Thoracic aorta (tissue), 2 donors: ENCODE measurements around the gene BBS5. TPM values are rescaled to one million over a fixed set of nuclear protein-coding genes. Genes with fewer than 3 reads are reported as not detected.
"Not testable (repeated sequence)": the region's sequence is repeated elsewhere in the genome, so short reads cannot be mapped to it uniquely, and the experiment has no call there.

Source experiments
- ATAC-seq: fragments of 150-250 bp; one replicate; pipeline ENCODE4 v1.8.0; 2017; ENCODE audit warnings: low read depth; ENCODE audit not compliant: insufficient number of reproducible peaks, low FRiP score
- DNase-seq: peaks from one replicate; pipeline ENCODE4 v3.0.0-alpha.2; 2020; ENCODE audit warnings: low spot score
- H3K27ac ChIP-seq, 2 donors: fragments of 200-600 bp; sonication (generic); 1 replicate in 1 of 2; 2 replicates in 1 of 2; pipeline ENCODE4 v1.5.1; 2016; ENCODE audit warnings: mild to moderate bottlenecking in 2 of 2, moderate library complexity in 2 of 2
- H3K27me3 ChIP-seq: fragments of 200-600 bp; sonication (generic); replicated peaks from 2 replicates; pipeline ENCODE4 v1.6.0; 2016; ENCODE audit warnings: mild to moderate bottlenecking; ENCODE audit not compliant: insufficient read depth
- H3K36me3 ChIP-seq: fragments of 200-600 bp; sonication (generic); one replicate; pipeline ENCODE4 v1.5.1; 2016
- H3K4me1 ChIP-seq, 2 donors: fragments of 200-600 bp; sonication (generic); 1 replicate in 1 of 2; 2 replicates in 1 of 2; pipeline versions ENCODE4 v1.5.1 to v1.6.0; 2016; ENCODE audit warnings: low read depth in 2 of 2, mild to moderate bottlenecking in 1 of 2; ENCODE audit not compliant: control insufficient read depth in 1 of 2
- H3K4me3 ChIP-seq: fragments of 200-600 bp; sonication (generic); 2 replicates; pipeline ENCODE4 v1.5.1; 2016; ENCODE audit warnings: mild to moderate bottlenecking
- H3K9me3 ChIP-seq: fragments of 200-600 bp; sonication (generic); 2 replicates; pipeline ENCODE4 v1.5.1; 2016
- total RNA-seq, 2 donors: library from RNA; depleted of rRNA; stranded (reverse); fragments of >200 nt; gene quantifications; one replicate each; pipeline versions ENCODE4 v1.1.0 to v1.2.3, GENCODE V29; 2016
- TF ChIP-seq, protein P1 (sequence below): fragments of 200-600 bp; sonication (generic); IDR thresholded peaks from one replicate; pipeline ENCODE4 v1.5.1; 2019; ENCODE audit warnings: antibody characterized with exemption

Gene BBS5
- total RNA-seq, 2 donors from 2014 or later: 13.6 to 21.1 TPM

- no peaks in the 10 kb centered on the region for H3K27me3 ChIP-seq
- TF ChIP-seq, protein P1, sequence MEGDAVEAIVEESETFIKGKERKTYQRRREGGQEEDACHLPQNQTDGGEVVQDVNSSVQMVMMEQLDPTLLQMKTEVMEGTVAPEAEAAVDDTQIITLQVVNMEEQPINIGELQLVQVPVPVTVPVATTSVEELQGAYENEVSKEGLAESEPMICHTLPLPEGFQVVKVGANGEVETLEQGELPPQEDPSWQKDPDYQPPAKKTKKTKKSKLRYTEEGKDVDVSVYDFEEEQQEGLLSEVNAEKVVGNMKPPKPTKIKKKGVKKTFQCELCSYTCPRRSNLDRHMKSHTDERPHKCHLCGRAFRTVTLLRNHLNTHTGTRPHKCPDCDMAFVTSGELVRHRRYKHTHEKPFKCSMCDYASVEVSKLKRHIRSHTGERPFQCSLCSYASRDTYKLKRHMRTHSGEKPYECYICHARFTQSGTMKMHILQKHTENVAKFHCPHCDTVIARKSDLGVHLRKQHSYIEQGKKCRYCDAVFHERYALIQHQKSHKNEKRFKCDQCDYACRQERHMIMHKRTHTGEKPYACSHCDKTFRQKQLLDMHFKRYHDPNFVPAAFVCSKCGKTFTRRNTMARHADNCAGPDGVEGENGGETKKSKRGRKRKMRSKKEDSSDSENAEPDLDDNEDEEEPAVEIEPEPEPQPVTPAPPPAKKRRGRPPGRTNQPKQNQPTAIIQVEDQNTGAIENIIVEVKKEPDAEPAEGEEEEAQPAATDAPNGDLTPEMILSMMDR: no peak
- no peak overlapping the region for H3K4me3 ChIP-seq
- no peak overlapping the region for H3K27ac ChIP-seq
- no peak for DNase-seq
- no peaks in the 10 kb centered on the region for H3K9me3 ChIP-seq
- peaks cover 11 to 32% of the 10 kb centered on the region in 2 donors for H3K4me1 ChIP-seq
- H3K36me3 ChIP-seq: no peaks in the 10 kb centered on the region
- ATAC-seq: no peak
Observed at GRCh38 chr2:169511818-169512217, 32.5 kb downstream of the BBS5 start.

DNA sequence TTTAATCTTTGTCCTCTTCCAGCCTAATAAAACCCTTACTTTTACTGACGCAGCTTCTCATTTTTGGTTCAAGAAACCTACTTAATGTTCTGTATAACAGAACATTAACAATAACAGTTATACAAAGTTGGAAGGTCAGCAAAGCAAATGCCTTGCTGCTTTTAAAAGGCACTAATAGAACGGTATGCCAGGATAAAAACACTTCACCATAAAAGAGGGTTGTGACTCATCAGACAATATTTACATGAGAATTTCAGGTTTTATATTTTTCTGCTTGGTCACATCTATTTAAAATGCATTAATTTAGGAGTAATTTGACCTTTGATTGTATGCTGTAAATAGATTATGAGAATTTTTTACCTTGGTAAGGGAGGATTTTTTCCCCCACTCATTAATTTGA lies 33.2 kb downstream of the BBS5 start:
- ATAC-seq: no peak
- H3K36me3 ChIP-seq: no peaks in the 10 kb centered on the region
- no peaks in the 10 kb centered on the region for H3K9me3 ChIP-seq
- no peak for DNase-seq
- H3K4me3 ChIP-seq: no peak overlapping the region
- H3K27me3 ChIP-seq: no peaks in the 10 kb centered on the region
- H3K4me1 ChIP-seq: peaks cover 11 to 32% of the 10 kb centered on the region in 2 donors
- TF ChIP-seq, protein P1: no peak
- H3K27ac ChIP-seq: no peak overlapping the region

DNA sequence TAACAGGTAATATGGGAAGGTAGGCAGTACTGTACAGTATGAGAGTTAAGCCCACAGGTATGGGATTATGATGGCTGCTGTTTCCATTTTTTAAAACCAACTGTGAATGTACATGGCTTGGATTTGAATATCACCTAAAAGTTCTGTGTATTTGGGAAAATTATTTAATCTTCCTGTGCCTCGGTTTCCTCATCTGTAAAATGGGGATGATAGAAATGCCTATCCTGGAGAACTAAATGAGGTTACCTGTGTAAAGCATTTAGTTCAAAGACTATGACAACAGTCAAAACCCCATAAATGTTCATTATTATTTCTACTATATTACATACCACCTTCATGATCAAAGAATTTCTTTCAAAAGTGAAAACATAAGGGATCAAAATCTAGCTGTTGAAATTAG lies 33.8 kb downstream of the BBS5 start:
- H3K4me3 ChIP-seq: no peak overlapping the region
- no peaks in the 10 kb centered on the region for H3K36me3 ChIP-seq
- DNase-seq (no peak), ATAC-seq (no peak)
- no peaks in the 10 kb centered on the region for H3K27me3 ChIP-seq
- H3K27ac ChIP-seq: no peak overlapping the region
- H3K9me3 ChIP-seq: no peaks in the 10 kb centered on the region
- H3K4me1 ChIP-seq: peaks cover 11 to 32% of the 10 kb centered on the region in 2 donors
- TF ChIP-seq, protein P1: no peak

DNA sequence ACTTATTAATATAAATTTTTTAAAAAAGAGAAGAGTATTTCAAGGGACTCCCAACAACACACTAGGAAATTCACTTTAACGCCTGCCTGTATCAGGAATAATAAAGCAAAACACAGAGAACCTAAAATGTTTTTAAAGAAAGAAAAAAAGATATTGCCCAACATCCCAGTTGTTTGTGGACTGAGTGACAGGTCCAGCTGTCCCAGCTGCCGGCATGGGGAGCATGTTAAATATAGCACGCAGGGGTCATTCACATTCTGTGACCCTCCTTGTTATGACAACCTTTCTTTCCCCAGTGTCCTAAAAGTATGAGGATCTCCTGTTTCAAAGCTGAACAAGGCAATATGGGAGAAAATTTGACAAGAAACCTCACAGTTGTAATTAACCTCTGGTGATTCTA lies 34.6 kb downstream of the BBS5 start:
- Histone ChIP-seq H3K27me3 (no peaks in the 10 kb centered on the region), H3K4me1 (peaks cover 11 to 32% of the 10 kb centered on the region in 2 donors), H3K27ac (no peak overlapping the region), H3K36me3 (no peaks in the 10 kb centered on the region), H3K9me3 (no peaks in the 10 kb centered on the region), H3K4me3 (no peak overlapping the region)
- TF ChIP-seq, protein P1: no peak
- ATAC-seq (no peak), DNase-seq (no peak)

DNA sequence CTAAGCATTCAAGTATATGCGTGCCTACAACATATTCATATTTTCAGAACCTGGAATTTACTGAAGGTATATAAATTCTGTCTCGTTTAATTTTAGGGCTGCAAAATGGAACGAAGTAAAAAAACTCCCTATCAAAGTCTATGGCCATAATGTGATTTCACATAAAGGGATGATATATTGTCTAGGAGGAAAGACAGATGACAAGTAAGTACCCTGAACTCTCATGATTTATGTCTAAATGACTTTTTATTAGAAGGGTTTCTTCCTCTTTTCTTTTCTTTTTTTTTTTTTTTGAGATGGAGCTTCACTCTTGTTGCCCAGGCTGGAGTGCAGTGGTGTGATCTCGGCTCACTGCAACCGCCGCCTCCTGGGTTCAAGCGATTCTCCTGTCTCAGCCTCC lies 35.5 kb downstream of the BBS5 start:
- H3K4me3 ChIP-seq, H3K9me3 ChIP-seq, H3K27me3 ChIP-seq, DNase-seq, ATAC-seq, H3K36me3 ChIP-seq, H3K27ac ChIP-seq: not testable (repeated sequence)
- H3K4me1 ChIP-seq: peaks cover 8 to 23% of the 10 kb centered on the region in 2 donors

GRCh38 chr2:169516488-169516995 lies 37.2 kb downstream of the BBS5 start:
- not testable (repeated sequence) for ATAC-seq, H3K4me3 ChIP-seq, H3K36me3 ChIP-seq, H3K9me3 ChIP-seq, H3K27me3 ChIP-seq, H3K27ac ChIP-seq, DNase-seq
- H3K4me1 ChIP-seq: peaks cover 4 to 15% of the 10 kb centered on the region in 2 donors
